ENCODE results near the gene LARP4B. TPM values are rescaled to one million over a fixed set of nuclear protein-coding genes. Genes with fewer than 3 reads are reported as not detected.

LARP4B gene
- total RNA-seq, 1 donor from 2014 or later: 72.9 TPM

DNA sequence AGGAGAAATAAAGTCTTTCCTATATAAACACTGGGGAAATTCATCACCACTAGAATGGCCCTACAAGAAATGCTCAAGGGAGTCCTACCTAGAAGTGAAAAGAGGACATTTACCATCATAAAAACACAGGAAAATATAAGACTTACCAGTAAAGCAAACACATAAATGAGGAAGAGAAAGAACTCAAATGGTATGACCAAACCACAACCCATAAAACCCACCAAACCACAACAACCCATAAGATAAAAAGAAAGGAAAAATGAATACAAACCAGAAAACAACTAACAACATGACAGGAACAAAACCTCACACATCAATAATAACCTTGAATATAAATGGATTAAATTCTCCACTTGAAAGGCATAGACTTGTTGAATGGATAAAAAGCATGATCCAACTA lies 170.1 kb downstream of the LARP4B start:
- ATAC-seq (no peak), DNase-seq (no peak)
- intact Hi-C loops (cut with micrococcal nuclease): no loop called here

DNA sequence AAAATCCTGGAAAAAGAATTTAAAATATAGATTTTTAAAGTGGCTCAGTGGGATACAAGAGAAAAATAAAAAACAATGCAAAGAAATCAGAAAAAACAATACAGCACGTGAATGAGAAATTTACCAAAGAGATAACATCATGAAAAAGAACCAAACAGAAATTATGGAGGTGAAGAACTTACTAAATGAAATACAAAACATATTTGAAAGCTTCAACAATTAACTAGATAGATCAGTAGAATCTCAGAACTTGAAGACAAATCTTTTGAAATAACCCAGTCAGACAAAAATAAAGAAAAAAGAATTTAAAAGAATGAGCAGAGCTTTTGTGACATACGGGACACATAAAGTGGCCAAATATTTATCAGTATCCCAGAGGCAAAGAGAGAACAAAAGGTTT lies 170.9 kb downstream of the LARP4B start:
- DNase-seq (no peak), ATAC-seq (no peak)
- intact Hi-C loops (cut with micrococcal nuclease): no loop called here

DNA sequence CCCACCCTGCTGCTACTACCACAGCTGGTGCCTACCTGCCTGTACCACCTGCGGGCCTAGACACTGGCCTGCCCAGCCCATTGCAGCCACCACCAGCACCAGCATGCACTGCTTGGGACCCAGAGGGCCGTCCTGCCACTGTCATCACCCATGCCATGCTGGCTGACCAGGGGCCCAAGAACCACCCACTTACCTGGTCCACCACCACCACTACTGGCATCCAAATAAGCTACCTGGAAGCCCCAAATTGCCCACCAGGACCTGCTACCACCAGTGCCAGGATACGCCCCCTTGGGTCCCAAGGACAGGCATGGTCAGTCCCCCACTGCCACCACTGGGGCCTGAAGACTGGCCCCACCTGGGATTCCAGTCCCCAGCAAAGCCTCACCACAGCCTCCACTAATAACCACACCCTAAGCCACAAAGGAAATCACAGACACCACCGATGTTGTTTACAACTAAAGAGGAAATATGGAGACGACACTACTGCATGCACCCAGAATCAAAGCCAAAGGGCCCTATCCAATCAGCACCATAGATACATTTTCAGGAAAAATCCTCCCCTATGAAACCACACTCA lies 171.5 kb downstream of the LARP4B start:
- DNase-seq (no peak), ATAC-seq (no peak)
- intact Hi-C loops (cut with micrococcal nuclease): no loop called here

Other genes with a start within 250 kb of the LARP4B start
- gene DIP2C, start 242.0 kb downstream of the LARP4B start, total RNA-seq: 32.6 TPM
- 27.8 TPM for gene GTPBP4, start 56.7 kb upstream of the LARP4B start, total RNA-seq
- gene IDI2, start 94.2 kb upstream of the LARP4B start, total RNA-seq: not detected
- 15.8 TPM for gene IDI1, start 117.4 kb upstream of the LARP4B start, total RNA-seq
- 35.0 TPM for gene WDR37, start 124.7 kb upstream of the LARP4B start, total RNA-seq